ENCODE data around the gene AURKAIP1.
"Not testable (repeated sequence)": the region's sequence is repeated elsewhere in the genome, so short reads cannot be mapped to it uniquely, and the experiment has no call there.

AURKAIP1 gene

GRCh38 chr1:1391225-1391624, 16.2 kb upstream of the AURKAIP1 start:
- in situ Hi-C loops (cut with MboI; ENCODE audit: low sequenced_read_pairs, unreplicated experiment) = no loop called here
- DNase-seq (ENCODE audit: low spot score) = no peak
- TF ChIP-seq CTCF (IDR thresholded peaks at IDR 0.05; ENCODE audit: borderline replicate concordance, control extremely low read depth, extremely low read depth, insufficient read depth, missing control alignments) = no peak

GRCh38 chr1:1390675-1391074, 15.7 kb upstream of the AURKAIP1 start:
- TF ChIP-seq CTCF (IDR thresholded peaks at IDR 0.05; ENCODE audit: borderline replicate concordance, control extremely low read depth, extremely low read depth, insufficient read depth, missing control alignments) = no peak
- in situ Hi-C loops (cut with MboI; ENCODE audit: low sequenced_read_pairs, unreplicated experiment) = no loop called here
- DNase-seq (ENCODE audit: low spot score) = no peak

- no peak for TF ChIP-seq CTCF (IDR thresholded peaks at IDR 0.05; ENCODE audit: borderline replicate concordance, control extremely low read depth, extremely low read depth, insufficient read depth, missing control alignments)
- in situ Hi-C loops (cut with MboI; ENCODE audit: low sequenced_read_pairs, unreplicated experiment) = no loop called here
- no peak for DNase-seq (ENCODE audit: low spot score)
These were observed 13.1 kb upstream of the AURKAIP1 start for GRCh38 chr1:1388078-1388472.

- in situ Hi-C loops (cut with MboI; ENCODE audit: low sequenced_read_pairs, unreplicated experiment) = no loop called here
- no peak for TF ChIP-seq CTCF (IDR thresholded peaks at IDR 0.05; ENCODE audit: borderline replicate concordance, control extremely low read depth, extremely low read depth, insufficient read depth, missing control alignments)
- DNase-seq (ENCODE audit: low spot score) = no peak
These were observed 12.4 kb upstream of the AURKAIP1 start for GRCh38 chr1:1387098-1388077.

GRCh38 chr1:1385931-1386330, 10.9 kb upstream of the AURKAIP1 start:
- in situ Hi-C loops (cut with MboI; ENCODE audit: low sequenced_read_pairs, unreplicated experiment) = no loop called here
- TF ChIP-seq CTCF (IDR thresholded peaks at IDR 0.05; ENCODE audit: borderline replicate concordance, control extremely low read depth, extremely low read depth, insufficient read depth, missing control alignments) = no peak
- DNase-seq (ENCODE audit: low spot score) = no peak

- DNase-seq (ENCODE audit: low spot score); in situ Hi-C loops (cut with MboI; ENCODE audit: low sequenced_read_pairs, unreplicated experiment): not testable (repeated sequence)
These were observed 10.3 kb upstream of the AURKAIP1 start for GRCh38 chr1:1385339-1385738.

- no peak for DNase-seq (ENCODE audit: low spot score)
- no peak for TF ChIP-seq CTCF (IDR thresholded peaks at IDR 0.05; ENCODE audit: borderline replicate concordance, control extremely low read depth, extremely low read depth, insufficient read depth, missing control alignments)
- in situ Hi-C loops (cut with MboI; ENCODE audit: low sequenced_read_pairs, unreplicated experiment) = no loop called here
These were observed 6.3 kb upstream of the AURKAIP1 start for GRCh38 chr1:1381294-1381693.
